Mucosa of stomach (tissue), 1 donor: ENCODE measurements around the gene TMEM82.

ENCODE experiments used
- H3K27me3 ChIP-seq: one replicate; pipeline ENCODE4 v1.7.0; 2013; ENCODE audit warnings: mild to moderate bottlenecking, low read length; ENCODE audit not compliant: control insufficient read depth, insufficient read depth
- H3K36me3 ChIP-seq: one replicate; pipeline ENCODE4 v1.7.0; 2013; ENCODE audit warnings: low read length; ENCODE audit not compliant: control insufficient read depth, insufficient read depth
- H3K4me1 ChIP-seq: one replicate; pipeline ENCODE4 v1.7.0; 2013; ENCODE audit warnings: mild to moderate bottlenecking, low read length; ENCODE audit not compliant: control insufficient read depth, insufficient read depth
- H3K4me3 ChIP-seq: one replicate; pipeline ENCODE4 v1.7.0; 2013; ENCODE audit warnings: low read length
- H3K9ac ChIP-seq: one replicate; pipeline ENCODE4 v1.7.0; 2013; ENCODE audit warnings: mild to moderate bottlenecking, low read length, moderate library complexity
- H3K9me3 ChIP-seq: one replicate; pipeline ENCODE4 v1.7.0; 2013; ENCODE audit warnings: mild to moderate bottlenecking, low read length, moderate library complexity; ENCODE audit not compliant: control insufficient read depth
- donor health status: Pancreatic carcinoma.

The TMEM82 gene

DNA sequence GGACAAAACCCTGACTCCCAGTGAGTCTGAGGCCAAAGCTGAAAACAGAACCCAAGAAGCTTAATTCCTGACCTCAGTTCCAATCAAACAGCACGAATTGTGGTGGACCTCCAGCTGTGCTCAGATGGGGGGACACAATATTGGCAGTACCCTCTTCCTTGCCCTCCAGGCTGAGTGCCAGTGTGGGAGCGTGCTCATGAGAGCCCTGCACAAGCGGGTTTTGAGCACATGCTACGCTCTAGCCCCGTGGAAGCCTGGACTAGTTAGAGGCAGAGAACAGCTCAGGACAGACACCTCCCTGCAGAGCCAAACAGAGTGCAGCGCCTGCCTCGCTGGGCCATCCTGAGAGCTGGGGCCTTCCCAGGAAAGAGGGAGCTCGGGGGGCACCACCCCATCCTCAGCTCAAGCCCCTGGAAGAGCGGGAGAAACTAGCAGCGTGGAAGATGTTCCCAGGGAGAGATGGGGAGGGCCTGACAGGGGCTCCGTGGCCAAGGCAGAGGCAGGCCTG is 9.0 kb upstream of the TMEM82 start:
- Histone ChIP-seq H3K36me3 (peaks cover 23% of the 10 kb centered on the region), H3K4me3 (no peak overlapping the region), H3K27me3 (no peaks in the 10 kb centered on the region), H3K9me3 (no peaks in the 10 kb centered on the region), H3K9ac (no peak overlapping the region), H3K4me1 (peaks cover 34% of the 10 kb centered on the region)

DNA sequence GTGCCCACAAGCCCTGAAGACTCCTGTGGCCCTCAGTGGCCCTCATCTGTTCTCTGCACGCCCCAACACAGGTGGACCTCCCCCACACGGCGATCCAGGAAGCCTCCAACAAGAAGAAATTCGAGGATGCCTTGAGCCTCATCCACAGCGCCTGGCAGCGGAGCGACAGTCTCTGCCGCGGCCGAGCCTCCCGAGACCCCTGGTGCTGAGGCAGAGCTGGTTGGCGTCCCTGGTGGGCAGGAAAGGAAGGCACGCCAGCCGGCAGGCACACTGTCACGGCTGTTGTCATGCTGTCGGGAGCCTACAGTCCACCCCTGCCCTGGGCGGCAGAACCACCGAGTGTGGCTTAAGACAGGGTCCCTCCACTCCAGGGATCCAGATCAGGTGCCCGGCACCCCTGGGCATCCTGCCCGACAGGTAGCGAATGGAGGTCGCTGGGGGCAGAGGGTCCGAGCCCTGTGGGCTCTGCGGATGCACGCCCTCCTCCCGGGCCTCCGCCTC is 8.5 kb upstream of the TMEM82 start:
- Histone ChIP-seq H3K27me3 (no peaks in the 10 kb centered on the region), H3K9ac (no peak overlapping the region), H3K36me3 (peaks cover 18% of the 10 kb centered on the region), H3K4me1 (peaks cover 34% of the 10 kb centered on the region), H3K9me3 (no peaks in the 10 kb centered on the region), H3K4me3 (no peak overlapping the region)

DNA sequence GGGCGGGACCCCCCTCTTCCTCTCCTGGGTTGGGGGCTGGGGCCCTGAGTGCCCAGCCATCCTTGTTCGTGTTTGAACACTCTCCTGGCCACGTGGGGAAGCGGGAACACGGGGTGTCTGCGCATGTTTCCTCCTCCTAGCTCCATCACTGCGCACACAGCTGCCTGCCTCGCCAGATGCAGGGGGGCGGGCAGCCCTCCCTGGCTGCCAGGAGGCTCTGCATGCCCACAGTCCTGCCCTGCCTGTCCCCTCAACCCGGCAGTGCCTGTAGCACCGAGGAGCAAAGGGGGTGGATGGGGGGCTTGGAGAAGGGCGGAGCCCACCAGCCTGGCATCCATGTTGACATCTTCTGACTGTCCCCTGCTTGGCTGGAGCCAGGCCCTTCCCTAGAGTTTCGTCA is 8.0 kb upstream of the TMEM82 start:
- Histone ChIP-seq H3K4me3 (no peak overlapping the region), H3K9me3 (no peaks in the 10 kb centered on the region), H3K27me3 (no peaks in the 10 kb centered on the region), H3K36me3 (peaks cover 17% of the 10 kb centered on the region), H3K4me1 (peaks cover 34% of the 10 kb centered on the region), H3K9ac (no peak overlapping the region)

DNA sequence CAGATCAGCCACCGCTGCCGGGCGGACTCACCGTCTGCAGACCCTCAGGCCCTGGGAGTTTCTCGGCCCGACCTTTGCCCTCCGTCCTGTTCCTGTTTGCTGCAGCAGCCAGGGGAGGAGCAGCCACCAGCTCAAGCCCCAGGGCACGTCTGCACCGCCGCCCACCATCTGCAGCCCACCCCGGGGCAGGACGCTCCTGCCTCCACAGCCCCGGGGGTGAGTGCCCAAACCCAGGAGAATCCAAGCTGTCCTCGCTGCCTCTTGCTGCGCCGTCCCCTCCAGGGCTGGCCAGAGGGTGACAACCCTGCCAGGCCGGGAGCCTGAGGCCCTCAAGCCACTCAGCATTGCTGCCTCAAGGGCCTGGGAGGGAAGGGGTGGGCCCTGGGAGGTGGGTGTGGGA is 7.4 kb upstream of the TMEM82 start:
- H3K36me3 ChIP-seq = peaks cover 12% of the 10 kb centered on the region

DNA sequence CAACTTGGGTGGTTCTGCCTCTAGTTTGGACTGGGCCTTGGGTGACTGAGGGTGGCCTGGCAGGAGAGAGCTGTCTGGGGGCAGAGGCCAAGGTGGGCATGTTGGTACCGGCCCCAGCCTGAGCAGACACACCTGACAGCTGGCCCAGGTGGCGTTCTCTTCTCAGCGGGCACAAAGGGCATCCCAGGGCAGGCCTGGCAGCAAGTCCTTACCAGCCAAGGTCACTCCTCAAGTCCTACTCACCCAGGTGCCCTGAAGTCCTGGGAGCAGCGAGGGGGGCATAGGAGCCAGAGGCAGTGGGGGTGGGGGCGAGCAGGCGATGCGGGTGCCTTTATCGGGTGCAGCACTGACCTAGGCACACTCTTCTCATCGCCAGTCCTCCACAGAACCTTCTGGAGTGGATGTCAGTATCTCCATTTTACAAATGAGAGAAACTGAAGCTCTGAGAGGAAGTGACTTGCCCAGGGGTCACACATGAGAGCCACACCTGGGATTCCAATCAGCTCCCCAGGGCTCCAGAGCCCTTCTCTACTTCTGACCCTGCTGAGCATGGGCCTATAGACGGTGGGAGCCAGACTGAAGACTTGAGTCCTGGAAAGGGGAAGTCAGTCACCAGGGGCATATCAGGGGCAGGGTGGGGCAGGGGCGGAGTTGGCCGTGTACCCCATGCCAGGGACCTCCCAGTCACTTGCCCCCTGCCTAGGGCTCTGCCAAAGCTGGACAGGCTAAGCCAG is 6.8 kb upstream of the TMEM82 start:
- Histone ChIP-seq H3K4me3 (no peak overlapping the region), H3K4me1 (peaks cover 34% of the 10 kb centered on the region), H3K9me3 (no peaks in the 10 kb centered on the region), H3K36me3 (peaks cover 11% of the 10 kb centered on the region), H3K27me3 (no peaks in the 10 kb centered on the region), H3K9ac (no peak overlapping the region)

More for the DNA sequence above, 7.4 kb upstream of the TMEM82 start:
- Histone ChIP-seq H3K27me3 (no peaks in the 10 kb centered on the region), H3K4me3 (no peak overlapping the region), H3K4me1 (peaks cover 34% of the 10 kb centered on the region), H3K9me3 (no peaks in the 10 kb centered on the region), H3K9ac (no peak overlapping the region)

DNA sequence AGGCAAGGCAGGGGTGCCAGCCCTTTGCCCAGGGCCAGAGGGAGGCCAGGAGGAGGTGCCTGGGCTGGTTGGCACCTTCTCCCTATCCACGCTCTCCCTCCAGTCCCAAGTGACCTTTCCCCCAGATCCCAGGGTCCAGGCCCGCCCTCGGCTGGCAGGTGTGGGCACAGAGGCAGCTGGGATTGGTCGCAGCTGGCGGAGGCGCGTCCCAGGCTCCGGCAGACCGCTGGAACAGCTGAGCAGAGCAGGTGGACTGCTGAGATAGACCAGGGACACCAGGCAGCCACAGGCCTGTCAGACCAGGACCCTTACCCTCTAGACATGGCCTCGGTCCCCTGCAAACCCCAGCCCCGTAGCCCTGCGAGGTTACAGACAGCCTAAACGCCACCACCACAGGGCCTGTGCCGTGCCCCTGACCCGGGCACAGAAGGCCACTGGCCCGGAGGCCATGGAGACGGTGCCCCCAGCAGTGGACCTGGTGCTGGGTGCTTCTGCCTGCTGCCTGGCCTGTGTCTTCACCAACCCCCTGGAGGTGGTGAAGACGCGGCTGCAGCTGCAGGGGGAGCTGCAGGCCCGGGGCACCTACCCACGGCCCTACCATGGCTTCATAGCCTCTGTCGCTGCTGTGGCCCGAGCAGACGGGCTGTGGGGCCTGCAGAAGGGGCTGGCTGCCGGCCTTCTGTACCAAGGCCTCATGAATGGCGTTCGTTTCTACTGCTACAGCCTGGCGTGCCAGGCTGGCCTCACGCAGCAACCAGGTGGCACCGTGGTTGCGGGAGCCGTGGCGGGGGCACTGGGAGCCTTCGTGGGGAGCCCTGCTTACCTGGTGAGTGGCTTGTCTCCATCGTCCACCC is 6.0 kb upstream of the TMEM82 start, which contains the start of gene SLC25A34:
TSS of gene SLC25A34 (plus strand) at position 221 of the 854 bp plus-strand sequence. CDS start at position 449, 228 bp downstream.
- Histone ChIP-seq H3K36me3 (peaks cover 6% of the 10 kb centered on the region), H3K9me3 (no peaks in the 10 kb centered on the region)

DNA sequence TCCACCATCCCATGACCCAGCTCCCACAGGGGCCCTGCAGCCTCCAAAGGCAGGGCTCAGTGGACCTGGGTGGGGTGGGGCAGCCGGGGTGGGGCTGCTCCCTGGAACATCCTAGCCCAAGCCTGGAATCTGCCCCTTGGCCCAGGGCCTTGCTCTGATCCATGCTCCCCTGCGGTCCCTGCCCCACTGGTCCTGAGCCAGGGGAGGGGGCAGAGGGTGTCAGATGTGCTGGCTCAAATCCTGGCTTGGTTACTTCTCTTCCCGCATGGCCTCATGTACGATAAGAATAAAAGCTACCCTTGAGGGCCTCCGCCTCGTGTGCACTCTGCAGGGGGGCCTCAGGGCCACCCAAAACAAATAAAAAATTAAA is 5.4 kb upstream of the TMEM82 start:
- H3K9ac ChIP-seq = no peak overlapping the region
- H3K27me3 ChIP-seq = no peaks in the 10 kb centered on the region
- peaks cover 46% of the 10 kb centered on the region for H3K4me1 ChIP-seq
- H3K4me3 ChIP-seq = no peak overlapping the region
- peaks cover 6% of the 10 kb centered on the region for H3K36me3 ChIP-seq
- no peaks in the 10 kb centered on the region for H3K9me3 ChIP-seq

More for the DNA sequence above, 6.0 kb upstream of the TMEM82 start, which contains the start of gene SLC25A34:
- Histone ChIP-seq H3K27me3 (no peaks in the 10 kb centered on the region), H3K4me3 (no peak within 1 kb of the TSS), H3K9ac (no peak within 1 kb of the TSS), H3K4me1 (peaks cover 40% of the 10 kb centered on the region)

DNA sequence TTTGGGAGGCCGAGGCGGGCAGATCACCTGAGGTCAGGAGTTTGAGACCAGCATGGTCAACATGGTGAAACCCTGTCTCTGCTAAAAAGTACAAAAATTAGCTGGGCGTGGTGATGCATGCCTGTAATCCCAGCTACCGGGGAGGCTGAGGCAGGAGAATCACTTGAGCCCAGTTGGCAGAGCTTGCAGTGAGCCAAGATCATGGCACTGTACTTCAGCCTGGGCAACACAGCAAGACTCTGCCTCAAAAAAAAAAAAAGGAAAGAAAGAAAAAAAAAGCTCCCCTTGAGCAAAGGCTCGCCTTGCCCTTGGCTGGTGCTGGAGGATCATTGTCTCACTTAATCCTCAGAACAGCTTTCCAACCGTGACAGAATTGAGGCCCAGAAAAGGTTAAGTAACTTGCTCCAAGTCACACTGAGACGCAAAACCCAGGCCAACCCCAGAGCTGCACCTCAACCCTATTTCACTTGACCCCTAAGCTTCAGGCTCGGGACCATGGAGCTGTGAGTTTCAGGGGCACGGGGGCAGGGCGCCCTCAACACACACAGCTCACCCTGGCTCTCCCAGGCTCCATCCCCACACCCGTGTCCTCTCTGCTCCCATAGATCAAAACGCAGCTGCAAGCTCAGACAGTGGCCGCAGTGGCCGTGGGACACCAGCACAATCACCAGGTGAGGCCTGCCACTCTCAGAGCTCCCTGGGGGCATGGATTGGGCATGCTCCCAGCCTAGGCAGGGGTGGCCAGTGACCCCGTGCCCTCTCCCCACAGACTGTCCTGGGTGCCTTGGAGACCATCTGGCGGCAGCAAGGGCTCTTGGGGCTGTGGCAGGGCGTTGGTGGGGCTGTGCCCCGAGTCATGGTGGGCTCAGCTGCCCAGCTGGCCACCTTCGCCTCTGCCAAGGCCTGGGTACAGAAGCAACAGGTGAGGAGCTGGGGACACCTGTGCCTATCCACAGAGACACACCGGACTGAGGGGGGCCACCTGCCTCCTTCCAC is 4.7 kb upstream of the TMEM82 start:
- peak overlapping the region; percentile 2 for H3K9ac ChIP-seq
- H3K4me1 ChIP-seq = peaks cover 54% of the 10 kb centered on the region
- H3K27me3 ChIP-seq = no peaks in the 10 kb centered on the region
- no peaks in the 10 kb centered on the region for H3K9me3 ChIP-seq
- peaks cover 5% of the 10 kb centered on the region for H3K36me3 ChIP-seq
- no peak overlapping the region for H3K4me3 ChIP-seq

DNA sequence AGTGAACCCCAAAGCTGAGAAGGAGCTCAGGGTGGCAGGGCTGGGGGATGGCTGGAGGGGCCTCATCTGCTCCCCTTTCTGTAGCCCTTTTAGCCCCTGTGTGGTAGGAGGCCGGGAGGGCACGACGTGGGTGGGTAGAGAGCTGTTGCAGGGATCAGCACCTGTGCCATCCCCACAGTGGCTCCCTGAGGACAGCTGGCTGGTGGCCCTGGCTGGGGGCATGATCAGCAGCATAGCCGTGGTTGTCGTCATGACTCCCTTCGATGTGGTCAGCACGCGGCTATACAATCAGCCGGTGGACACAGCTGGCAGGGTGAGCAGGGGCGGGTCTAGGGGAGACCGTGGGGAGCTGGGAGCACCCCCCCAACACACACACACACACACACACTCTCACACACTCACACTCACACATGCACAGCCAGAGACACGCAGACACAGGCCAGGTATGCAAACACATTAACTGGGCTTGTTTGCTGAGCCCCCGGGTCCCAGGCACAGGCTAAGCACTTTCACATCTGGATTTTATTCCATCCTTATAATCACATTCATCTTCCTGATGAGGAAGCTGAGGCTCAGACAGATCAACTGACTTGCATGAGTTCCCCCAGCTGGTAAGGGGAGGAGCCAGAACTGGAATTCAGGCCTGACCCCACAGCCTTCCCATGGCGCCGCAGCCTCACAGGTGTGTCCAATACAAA is 3.7 kb upstream of the TMEM82 start:
- Histone ChIP-seq H3K36me3 (no peaks in the 10 kb centered on the region), H3K4me3 (no peak overlapping the region), H3K9ac (peak overlapping the region; percentile 2), H3K4me1 (peaks cover 54% of the 10 kb centered on the region), H3K27me3 (no peaks in the 10 kb centered on the region), H3K9me3 (no peaks in the 10 kb centered on the region)

DNA sequence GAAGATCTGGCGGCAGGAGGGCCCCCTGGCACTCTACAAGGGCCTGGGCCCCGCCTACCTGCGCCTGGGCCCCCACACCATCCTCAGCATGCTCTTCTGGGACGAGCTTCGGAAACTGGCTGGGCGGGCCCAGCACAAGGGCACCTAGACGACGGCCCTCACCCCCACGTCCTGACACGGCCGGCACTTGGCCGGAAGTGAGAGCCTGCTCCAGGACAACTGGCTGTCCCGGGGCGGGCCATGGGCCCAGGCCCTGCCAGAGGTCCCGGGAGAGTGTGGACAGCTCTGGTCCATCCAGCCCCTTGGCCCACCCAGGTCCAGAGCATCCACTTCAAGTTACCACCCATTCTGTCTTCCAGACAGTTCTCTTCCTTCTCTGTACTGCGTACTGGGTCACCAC is 3.0 kb upstream of the TMEM82 start:
- Histone ChIP-seq H3K9ac (no peak overlapping the region), H3K9me3 (no peaks in the 10 kb centered on the region), H3K4me3 (no peak overlapping the region), H3K27me3 (no peaks in the 10 kb centered on the region), H3K4me1 (peaks cover 54% of the 10 kb centered on the region), H3K36me3 (no peaks in the 10 kb centered on the region)

DNA sequence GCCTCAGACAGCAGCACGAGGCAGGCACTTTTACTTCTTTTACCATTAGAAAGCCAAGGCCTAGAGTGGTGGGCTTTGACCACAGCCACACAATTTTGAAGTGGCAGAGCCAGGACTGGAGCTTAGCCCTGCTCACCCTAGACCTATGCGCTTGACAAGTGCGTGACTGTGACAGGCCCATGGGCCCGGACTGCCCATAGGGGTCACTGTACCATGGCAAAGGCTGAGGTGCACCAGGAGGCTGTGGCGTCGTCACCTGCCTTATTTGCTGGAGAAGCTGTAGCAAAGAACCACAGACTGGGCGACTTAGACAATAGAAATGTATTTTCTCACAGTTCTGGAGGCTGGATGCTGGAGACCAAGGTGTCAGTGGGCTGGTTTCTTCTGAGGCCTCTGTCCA is 2.6 kb upstream of the TMEM82 start:
- H3K4me1 ChIP-seq = peaks cover 52% of the 10 kb centered on the region
- H3K36me3 ChIP-seq = no peaks in the 10 kb centered on the region
- H3K4me3 ChIP-seq = no peak overlapping the region
- no peaks in the 10 kb centered on the region for H3K9me3 ChIP-seq
- no peak overlapping the region for H3K9ac ChIP-seq
- H3K27me3 ChIP-seq = no peaks in the 10 kb centered on the region
